Measurements from ENCODE around the gene MYBPC3.

The MYBPC3 gene

GRCh38 chr11:47302853-47303252, 49.6 kb downstream of the MYBPC3 start:
- no peak overlapping the region for H3K4me3 ChIP-seq (ENCODE audit: low read depth, low read length)
- no peak for DNase-seq (ENCODE audit: low read depth)
- TF ChIP-seq, protein P1, sequence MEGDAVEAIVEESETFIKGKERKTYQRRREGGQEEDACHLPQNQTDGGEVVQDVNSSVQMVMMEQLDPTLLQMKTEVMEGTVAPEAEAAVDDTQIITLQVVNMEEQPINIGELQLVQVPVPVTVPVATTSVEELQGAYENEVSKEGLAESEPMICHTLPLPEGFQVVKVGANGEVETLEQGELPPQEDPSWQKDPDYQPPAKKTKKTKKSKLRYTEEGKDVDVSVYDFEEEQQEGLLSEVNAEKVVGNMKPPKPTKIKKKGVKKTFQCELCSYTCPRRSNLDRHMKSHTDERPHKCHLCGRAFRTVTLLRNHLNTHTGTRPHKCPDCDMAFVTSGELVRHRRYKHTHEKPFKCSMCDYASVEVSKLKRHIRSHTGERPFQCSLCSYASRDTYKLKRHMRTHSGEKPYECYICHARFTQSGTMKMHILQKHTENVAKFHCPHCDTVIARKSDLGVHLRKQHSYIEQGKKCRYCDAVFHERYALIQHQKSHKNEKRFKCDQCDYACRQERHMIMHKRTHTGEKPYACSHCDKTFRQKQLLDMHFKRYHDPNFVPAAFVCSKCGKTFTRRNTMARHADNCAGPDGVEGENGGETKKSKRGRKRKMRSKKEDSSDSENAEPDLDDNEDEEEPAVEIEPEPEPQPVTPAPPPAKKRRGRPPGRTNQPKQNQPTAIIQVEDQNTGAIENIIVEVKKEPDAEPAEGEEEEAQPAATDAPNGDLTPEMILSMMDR (IDR thresholded peaks at IDR 0.05; ENCODE audit: insufficient read depth, low read depth, low read length, missing control alignments) = no peak

DNA sequence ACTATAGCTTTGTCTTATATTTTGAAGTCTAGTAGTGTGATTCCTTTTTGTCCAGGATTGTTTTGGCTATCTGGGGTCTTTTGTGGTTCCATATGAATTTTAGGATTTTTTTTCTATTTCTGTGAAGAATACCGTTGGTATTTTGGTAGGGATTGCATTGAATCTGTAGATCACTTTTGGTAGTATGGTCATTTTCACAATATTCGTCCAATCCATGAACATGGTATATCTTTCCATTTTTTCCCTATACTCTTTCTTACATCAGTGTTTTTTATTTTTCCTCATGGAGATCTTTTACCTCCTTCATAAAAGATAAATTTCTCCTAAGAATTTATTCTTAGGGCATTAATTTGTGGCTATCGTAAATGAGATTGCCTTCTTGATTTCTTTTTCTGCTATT, 53.4 kb downstream of the MYBPC3 start:
- no peak overlapping the region for H3K4me3 ChIP-seq (ENCODE audit: low read depth, low read length)
- DNase-seq (ENCODE audit: low read depth) = no peak
- TF ChIP-seq, protein P1 (IDR thresholded peaks at IDR 0.05; ENCODE audit: insufficient read depth, low read depth, low read length, missing control alignments) = no peak

GRCh38 chr11:47296045-47296444, 56.5 kb downstream of the MYBPC3 start:
- TF ChIP-seq, protein P1 (IDR thresholded peaks at IDR 0.05; ENCODE audit: insufficient read depth, low read depth, low read length, missing control alignments) = no peak
- DNase-seq (ENCODE audit: low read depth) = no peak
- no peak overlapping the region for H3K4me3 ChIP-seq (ENCODE audit: low read depth, low read length)

GRCh38 chr11:47295385-47295784, 57.1 kb downstream of the MYBPC3 start:
- no peak for DNase-seq (ENCODE audit: low read depth)
- TF ChIP-seq, protein P1 (IDR thresholded peaks at IDR 0.05; ENCODE audit: insufficient read depth, low read depth, low read length, missing control alignments) = no peak
- H3K4me3 ChIP-seq (ENCODE audit: low read depth, low read length) = no peak overlapping the region

- TF ChIP-seq, protein P1 (IDR thresholded peaks at IDR 0.05; ENCODE audit: insufficient read depth, low read depth, low read length, missing control alignments) = no peak
- H3K4me3 ChIP-seq (ENCODE audit: low read depth, low read length) = no peak overlapping the region
- DNase-seq (ENCODE audit: low read depth) = no peak
These were observed 62.6 kb downstream of the MYBPC3 start for GRCh38 chr11:47289856-47290255.

- H3K4me3 ChIP-seq (ENCODE audit: low read depth, low read length) = no peak overlapping the region
- DNase-seq (ENCODE audit: low read depth) = no peak
- TF ChIP-seq, protein P1 (IDR thresholded peaks at IDR 0.05; ENCODE audit: insufficient read depth, low read depth, low read length, missing control alignments) = no peak
These were observed 64.4 kb downstream of the MYBPC3 start for GRCh38 chr11:47288066-47288465.

GRCh38 chr11:47285969-47286770, 66.3 kb downstream of the MYBPC3 start:
- TF ChIP-seq, protein P1 (IDR thresholded peaks at IDR 0.05; ENCODE audit: insufficient read depth, low read depth, low read length, missing control alignments) = no peak
- H3K4me3 ChIP-seq (ENCODE audit: low read depth, low read length) = no peak overlapping the region
- no peak for DNase-seq (ENCODE audit: low read depth)
